Lower leg skin (tissue), 4 donors: ENCODE measurements around the gene MAPK8. TPM values are rescaled to one million over a fixed set of nuclear protein-coding genes. Genes with fewer than 3 reads are reported as not detected.

ENCODE experiments used
- DNase-seq, 2 donors: peaks; one replicate each; pipeline ENCODE4 v3.0.0-alpha.2; 2019; ENCODE audit warnings: low spot score in 2 of 2
- H3K4me3 ChIP-seq: fragments of 200-600 bp; sonication (generic); 2 replicates; pipeline ENCODE4 v1.5.1; 2017; ENCODE audit warnings: mild to moderate bottlenecking, low read depth; ENCODE audit not compliant: poor library complexity, severe bottlenecking
- CTCF ChIP-seq, 3 donors: fragments of 450-650 bp; IDR thresholded peaks; one replicate each; pipeline ENCODE4 v1.5.1; 2016; ENCODE audit warnings: antibody characterized with exemption in 3 of 3, mild to moderate bottlenecking in 3 of 3, moderate library complexity in 2 of 3
- POLR2A ChIP-seq, 2 donors: fragments of 450-650 bp; IDR thresholded peaks; one replicate each; pipeline ENCODE4 v1.6.1; 2016 to 2017; ENCODE audit warnings: antibody characterized with exemption in 2 of 2, mild to moderate bottlenecking in 1 of 2, moderate library complexity in 1 of 2
- WGBS, 2 donors: methylation state at CpG; one replicate each; pipeline ENCODE4 v1.1.5; 2018; 5-methylcytosine and 5-hydroxymethylcytosine counted together
- intact Hi-C: fragments of 100-400 bp; cut with DNase I; formaldehyde crosslinking; loops from one replicate; pipeline ENCODE4 v1.15.0; 2023; ENCODE audit warnings: low total_unique reads
- total RNA-seq, 4 donors: library from RNA; depleted of rRNA; stranded (reverse); fragments of >200 nt; gene quantifications; one replicate each; pipeline ENCODE4 v1.1.0, GENCODE V29; 2016

Gene MAPK8
- total RNA-seq, 4 donors from 2014 or later = 26.7 to 58.6 (median 44.0) TPM

GRCh38 chr10:48357631-48358030 lies 51.2 kb downstream of the MAPK8 start:
- intact Hi-C loops = no loop called here
- 81 to 89% methylated on average over 5 of the region's 5 CpGs for WGBS, 2 donors

GRCh38 chr10:48358162-48358561 lies 51.7 kb downstream of the MAPK8 start:
- DNase-seq = no peak
- no peak overlapping the region for H3K4me3 ChIP-seq
- intact Hi-C loops = no loop called here
- TF ChIP-seq POLR2A (IDR thresholded peaks at IDR 0.05) = no peak
- TF ChIP-seq CTCF (IDR thresholded peaks at IDR 0.05) = no peak
- WGBS, 2 donors = 58 to 74% methylated on average over 1 of the region's 1 CpG

More at GRCh38 chr10:48357631-48358030, 51.2 kb downstream of the MAPK8 start:
- TF ChIP-seq CTCF (IDR thresholded peaks at IDR 0.05) = no peak
- DNase-seq = no peak
- H3K4me3 ChIP-seq = no peak overlapping the region

GRCh38 chr10:48358838-48359237 lies 52.4 kb downstream of the MAPK8 start:
- no peak for DNase-seq
- TF ChIP-seq CTCF (IDR thresholded peaks at IDR 0.05) (no peak), POLR2A (IDR thresholded peaks at IDR 0.05) (no peak)
- no peak overlapping the region for H3K4me3 ChIP-seq
- intact Hi-C loops = no loop called here
- WGBS, 2 donors = 83 to 88% methylated on average over 5 of the region's 5 CpGs

GRCh38 chr10:48361176-48361575 lies 54.7 kb downstream of the MAPK8 start:
- intact Hi-C loops = no loop called here
- no peak for TF ChIP-seq POLR2A (IDR thresholded peaks at IDR 0.05)
- TF ChIP-seq CTCF (IDR thresholded peaks at IDR 0.05) = no peak
- WGBS, 2 donors = 82 to 92% methylated on average over 2 of the region's 2 CpGs
- no peak for DNase-seq
- no peak overlapping the region for H3K4me3 ChIP-seq

GRCh38 chr10:48363617-48364355 lies 57.3 kb downstream of the MAPK8 start:
- DNase-seq = no peak
- 41 to 42% methylated on average over 5 of the region's 5 CpGs for WGBS, 2 donors
- TF ChIP-seq CTCF (IDR thresholded peaks at IDR 0.05) (no peak), POLR2A (IDR thresholded peaks at IDR 0.05) (no peak)
- intact Hi-C loops = no loop called here
- no peak overlapping the region for H3K4me3 ChIP-seq
